GM12878 (cell line): ENCODE measurements around the gene CELSR1. TPM values are rescaled to one million over a fixed set of nuclear protein-coding genes. Genes with fewer than 3 reads are reported as not detected.

Experiments
- ATAC-seq: fragments of 200-7000 bp; cut with Tn5 transposase; 3 replicates; pipeline ENCODE4 v1.9.1; 2020; ENCODE audit warnings: mild to moderate bottlenecking, moderate library complexity
- BruUV-seq: library from RNA; stranded (reverse); fragments of 400-500 nt; replicated peaks from 2 replicates; lab custom pipeline; 2021; lab: Mats Ljungman, UMichigan
- CTCF ChIA-PET: fragments of 300-600 bp; sonication (Branson Sonifier 250); formaldehyde crosslinking; extraction: SDS; loops from one replicate; lab custom pipeline; 2021; ENCODE audit warnings: inconsistent platforms; lab: Yijun Ruan, JAX
- POLR2A ChIA-PET: fragments of 350-600 bp; formaldehyde crosslinking; extraction: SDS; loops from one replicate; lab custom pipeline; 2021; ENCODE audit warnings: inconsistent platforms; lab: Charles Lee
- RAD21 ChIA-PET: fragments of 300-600 bp; sonication (Branson Sonifier 250); formaldehyde crosslinking; loops from one replicate; lab custom pipeline; 2023; ENCODE audit warnings: antibody characterized with exemption; ENCODE audit not compliant: unreplicated experiment; lab: Charles Lee
- SMC1A ChIA-PET: fragments of 300-600 bp; sonication (Branson Sonifier 250); formaldehyde crosslinking; loops from one replicate; lab custom pipeline; 2023; ENCODE audit not compliant: unreplicated experiment, uncharacterized antibody; lab: Charles Lee
- DNase-seq: peaks from one replicate; pipeline ENCODE4 v3.0.0-alpha.2; 2011; ENCODE audit warnings: low read depth, low spot score
- FAIRE-seq: peaks from 3 replicates; lab custom pipeline; 2011; peaks lifted over from hg19 to GRCh38; lab: Jason Lieb, UNC
- H2AFZ ChIP-seq: 2 replicates; pipeline ENCODE4 v1.6.0; 2011; ENCODE audit warnings: low read depth, low read length, control low read depth; ENCODE audit not compliant: control insufficient read depth
- H3K27ac ChIP-seq: 2 replicates; pipeline ENCODE4 v1.5.1; 2011; ENCODE audit warnings: control low read depth; ENCODE audit not compliant: control insufficient read depth, insufficient read depth
- H3K27me3 ChIP-seq, 2 experiments: replicated peaks in 1 of 2; 2 replicates each; pipeline versions ENCODE4 v1.6.0 to v1.6.1; 2011; ENCODE audit warnings: low read length in 1 of 2; ENCODE audit not compliant: control insufficient read depth in 2 of 2, insufficient read depth in 2 of 2
- H3K36me3 ChIP-seq, 2 experiments: 2 replicates each; pipeline ENCODE4 v1.5.1; 2011; ENCODE audit warnings: low read length in 1 of 2; ENCODE audit not compliant: control insufficient read depth in 2 of 2, insufficient read depth in 2 of 2
- H3K4me1 ChIP-seq: 2 replicates; pipeline ENCODE4 v1.6.1; 2011; ENCODE audit warnings: mild to moderate bottlenecking, low read length, moderate library complexity, mixed read lengths; ENCODE audit not compliant: control insufficient read depth, insufficient read depth
- H3K4me2 ChIP-seq: 2 replicates; pipeline ENCODE4 v1.6.0; 2011; ENCODE audit warnings: control low read depth; ENCODE audit not compliant: control insufficient read depth, insufficient read depth
- H3K4me3 ChIP-seq: fragments of 200-600 bp; sonication (generic); 2 replicates; pipeline ENCODE4 v1.5.1; 2016
- H3K79me2 ChIP-seq: 2 replicates; pipeline ENCODE4 v1.6.0; 2011; ENCODE audit warnings: low read length; ENCODE audit not compliant: control insufficient read depth, insufficient read depth
- H3K9ac ChIP-seq: 2 replicates; pipeline ENCODE4 v1.8.0; 2011; ENCODE audit warnings: low read length, control low read depth, mixed read lengths; ENCODE audit not compliant: control insufficient read depth, insufficient read depth
- H3K9me3 ChIP-seq: replicated peaks from 3 replicates; pipeline ENCODE4 v1.5.1; 2011; ENCODE audit warnings: mild to moderate bottlenecking, low read length; ENCODE audit not compliant: control insufficient read depth, insufficient read depth
- H4K20me1 ChIP-seq: 2 replicates; pipeline ENCODE4 v1.6.0; 2011; ENCODE audit not compliant: control insufficient read depth, insufficient read depth
- FOS ChIP-seq: IDR thresholded peaks from 3 replicates; pipeline ENCODE4 v1.6.1; 2011; ENCODE audit warnings: borderline replicate concordance; ENCODE audit not compliant: insufficient read length; ENCODE audit errors: extremely low read depth
- POLR2AphosphoS5 ChIP-seq: IDR thresholded peaks from 2 replicates; pipeline ENCODE4 v1.6.1; 2011; ENCODE audit warnings: mild to moderate bottlenecking, low read length, inconsistent platforms
- ZNF384 ChIP-seq: IDR thresholded peaks from 2 replicates; pipeline ENCODE4 v1.6.1; 2012; ENCODE audit warnings: low read depth, mild to moderate bottlenecking, low read length, improper control_type of control experiment, borderline replicate concordance
- WGBS: methylation state at CpG from one replicate; pipeline ENCODE4 v1.1.6; 2016; ENCODE audit warnings: low lambda C conversion rate; ENCODE audit not compliant: insufficient replicate concordance, insufficient coverage; ENCODE audit errors: missing lambda C conversion rate; 5-methylcytosine and 5-hydroxymethylcytosine counted together
- in situ Hi-C: fragments of 300-500 bp; cut with MboI; formaldehyde crosslinking; loops from 9 replicates; pipeline ENCODE4 v1.14.3; 2018; ENCODE audit warnings: mixed read lengths
- intact Hi-C: fragments of 100-400 bp; cut with micrococcal nuclease; formaldehyde crosslinking; loops from one replicate; pipeline ENCODE4 v1.14.2; 2022; ENCODE audit not compliant: unreplicated experiment
- polyA plus RNA-seq, 11 experiments: library from polyadenylated mRNA; depleted of rRNA in 4 of 11; unstranded in 6 of 11; stranded (reverse) in 5 of 11; fragments of >200 nt; fragmentation: Nextera tagmentation in 4 of 11; fragmentation: Illumina TruSeq in 1 of 11; extraction: Ambion mirVana in 4 of 11; extraction: Trizol in 1 of 11; gene quantifications; 1 replicate in 1 of 11; 2 replicates in 10 of 11; pipeline versions ENCODE4 v1.2.1 to v1.2.3, GENCODE V29; 2011 to 2016; ENCODE audit warnings: inconsistent platforms in 2 of 11, missing spikeins in 2 of 11, low read depth in 1 of 11
- total RNA-seq, 4 experiments: library from RNA; depleted of rRNA in 3 of 4; stranded (reverse); fragments of >200 nt in 3 of 4; fragmentation: Illumina TruSeq in 1 of 4; extraction: Trizol in 1 of 4; gene quantifications; 2 replicates each; pipeline versions ENCODE4 v1.2.1 to v1.2.3, GENCODE V29; 2013 to 2021
- TF ChIP-seq, protein P1 (sequence below): fragments of 450-650 bp; IDR thresholded peaks from 2 replicates; pipeline ENCODE4 v1.6.1; 2014; ENCODE audit warnings: mild to moderate bottlenecking
- TF ChIP-seq, protein P2 (sequence below): IDR thresholded peaks from 2 replicates; pipeline ENCODE4 v1.6.1; 2012; ENCODE audit warnings: low read depth, low read length, improper control_type of control experiment

CELSR1 gene
- total and polyA plus RNA-seq, 10 of the 15 experiments (the other 5 are each of a cell fraction or from before 2014, with no cell fraction given) = 0.05 to 1.7 (median 0.35) TPM; not detected in 2

DNA sequence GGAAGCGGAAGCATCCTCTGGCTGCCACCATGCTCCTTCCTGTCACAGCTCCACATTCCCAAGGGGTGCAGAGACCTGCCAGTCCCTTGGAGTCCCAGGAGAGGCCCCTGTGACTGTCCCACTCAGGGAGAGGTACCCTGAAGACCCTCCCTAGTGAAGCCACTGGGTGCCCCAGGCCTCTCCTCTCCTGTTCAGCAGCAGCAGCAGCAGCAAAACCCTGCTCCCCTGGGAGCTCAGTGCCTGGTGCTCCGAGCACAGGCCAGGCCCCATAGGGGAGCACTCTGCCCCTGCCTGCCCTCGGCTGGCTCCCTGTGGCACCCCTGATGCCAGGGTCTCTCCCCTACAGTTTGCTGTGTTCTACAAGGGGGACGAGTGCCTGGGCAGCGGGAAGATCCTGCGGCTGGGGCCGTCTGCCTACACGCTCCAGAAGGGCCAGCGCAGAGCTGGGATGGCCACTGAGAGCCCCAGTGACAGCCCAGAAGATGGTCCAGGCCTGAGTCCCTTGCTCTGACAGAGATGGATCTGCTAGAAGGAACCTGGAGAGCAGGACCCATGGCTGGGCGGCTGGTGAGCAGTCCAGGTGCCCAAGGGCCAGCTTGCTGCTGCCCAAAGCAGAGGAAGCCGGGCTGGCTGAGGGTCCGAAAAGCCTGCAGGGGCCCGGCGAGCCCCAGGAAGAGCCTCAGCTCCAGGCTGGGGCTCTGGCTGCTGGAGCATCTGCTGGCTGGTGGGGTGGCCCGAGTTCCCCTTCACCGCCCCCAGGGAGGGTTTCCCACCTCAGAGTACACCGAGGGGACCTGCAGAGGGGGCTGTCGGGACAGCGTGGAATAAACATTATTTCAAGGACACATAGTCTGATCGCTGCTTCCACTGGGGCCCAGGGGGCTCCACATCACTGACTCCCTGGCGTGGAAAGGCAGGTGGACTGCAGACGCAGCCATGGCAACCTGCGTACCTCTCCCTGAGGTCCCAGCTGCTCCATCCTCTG, 180.6 kb downstream of the CELSR1 start:
- Histone ChIP-seq H3K36me3 (peaks cover 9 to 35% of the 10 kb centered on the region in 2 experiments; a peak in 3 of 4 replicates), H3K4me2 (no peak overlapping the region), H3K4me1 (no peaks in the 10 kb centered on the region), H3K4me3 (no peak overlapping the region), H3K79me2 (no peaks in the 10 kb centered on the region), H4K20me1 (no peaks in the 10 kb centered on the region), H2AFZ (no peak overlapping the region), H3K9ac (no peak overlapping the region), H3K27me3 (no peaks in the 10 kb centered on the region), H3K9me3 (no peaks in the 10 kb centered on the region), H3K27ac (no peak overlapping the region)
- ChIA-PET POLR2A (no interaction called here), CTCF (interaction anchor here (1.4 to 3.9 kb wide), 2 partner anchors 11 to 185 kb away, joined by 6 to 15 read pairs; no protein-coding TSS in a partner anchor), RAD21 (no interaction called here), SMC1A (interaction anchor here (1.3 kb wide), 1 partner anchor 185 kb away, joined by 3 read pairs; no protein-coding TSS in a partner anchor)
- no peak for FAIRE-seq
- in situ Hi-C loops = no loop called here
- BruUV-seq = no TSS peak
- 96% methylated on average over 20 of the region's 23 CpGs for WGBS
- intact Hi-C loops = no loop called here
- TF ChIP-seq FOS (no peak), POLR2AphosphoS5 (no peak), ZNF384 (no peak)
- TF ChIP-seq, protein P1, sequence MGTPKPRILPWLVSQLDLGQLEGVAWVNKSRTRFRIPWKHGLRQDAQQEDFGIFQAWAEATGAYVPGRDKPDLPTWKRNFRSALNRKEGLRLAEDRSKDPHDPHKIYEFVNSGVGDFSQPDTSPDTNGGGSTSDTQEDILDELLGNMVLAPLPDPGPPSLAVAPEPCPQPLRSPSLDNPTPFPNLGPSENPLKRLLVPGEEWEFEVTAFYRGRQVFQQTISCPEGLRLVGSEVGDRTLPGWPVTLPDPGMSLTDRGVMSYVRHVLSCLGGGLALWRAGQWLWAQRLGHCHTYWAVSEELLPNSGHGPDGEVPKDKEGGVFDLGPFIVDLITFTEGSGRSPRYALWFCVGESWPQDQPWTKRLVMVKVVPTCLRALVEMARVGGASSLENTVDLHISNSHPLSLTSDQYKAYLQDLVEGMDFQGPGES = no peak
- TF ChIP-seq, protein P2, sequence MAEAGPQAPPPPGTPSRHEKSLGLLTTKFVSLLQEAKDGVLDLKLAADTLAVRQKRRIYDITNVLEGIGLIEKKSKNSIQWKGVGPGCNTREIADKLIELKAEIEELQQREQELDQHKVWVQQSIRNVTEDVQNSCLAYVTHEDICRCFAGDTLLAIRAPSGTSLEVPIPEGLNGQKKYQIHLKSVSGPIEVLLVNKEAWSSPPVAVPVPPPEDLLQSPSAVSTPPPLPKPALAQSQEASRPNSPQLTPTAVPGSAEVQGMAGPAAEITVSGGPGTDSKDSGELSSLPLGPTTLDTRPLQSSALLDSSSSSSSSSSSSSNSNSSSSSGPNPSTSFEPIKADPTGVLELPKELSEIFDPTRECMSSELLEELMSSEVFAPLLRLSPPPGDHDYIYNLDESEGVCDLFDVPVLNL = no peak
- no peak for DNase-seq
- ATAC-seq = no peak
